Measurements from ENCODE around the gene IL6ST.
A peak's percentile ranks its signal among the peaks of the same experiment; 100 is the strongest.

The IL6ST gene

DNA sequence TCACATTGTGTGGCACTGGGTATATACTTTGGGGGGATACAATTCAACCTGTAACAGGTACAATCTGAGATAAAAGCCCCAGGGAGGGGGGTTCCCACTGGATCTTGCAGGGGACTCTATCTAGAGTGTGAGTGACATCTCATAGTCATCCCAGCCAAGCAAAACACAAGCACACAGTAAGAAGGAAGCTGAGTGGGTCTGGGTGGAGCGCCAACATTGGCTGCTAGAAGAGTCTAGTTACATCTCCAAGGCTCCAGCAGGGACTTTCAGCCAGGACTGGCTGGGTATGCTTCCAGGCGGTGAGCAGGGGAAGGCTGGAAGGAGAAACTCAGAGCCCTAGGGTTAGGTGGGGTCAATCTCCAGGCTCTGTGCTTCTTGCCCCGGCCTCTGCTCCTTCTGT is 90.6 kb downstream of the IL6ST start:
- H3K4me3 ChIP-seq (ENCODE audit: control insufficient read depth, low read depth, low read length): no peak overlapping the region
- TF ChIP-seq CTCF (IDR thresholded peaks at IDR 0.05; ENCODE audit: control insufficient read depth, insufficient read depth, low read depth, low read length, missing control alignments): no peak
- DNase-seq (ENCODE audit: low read depth): no peak

GRCh38 chr5:55903121-55903701 is 91.6 kb downstream of the IL6ST start:
- no peak overlapping the region for H3K4me3 ChIP-seq (ENCODE audit: control insufficient read depth, low read depth, low read length)
- no peak for TF ChIP-seq CTCF (IDR thresholded peaks at IDR 0.05; ENCODE audit: control insufficient read depth, insufficient read depth, low read depth, low read length, missing control alignments)
- no peak for DNase-seq (ENCODE audit: low read depth)

DNA sequence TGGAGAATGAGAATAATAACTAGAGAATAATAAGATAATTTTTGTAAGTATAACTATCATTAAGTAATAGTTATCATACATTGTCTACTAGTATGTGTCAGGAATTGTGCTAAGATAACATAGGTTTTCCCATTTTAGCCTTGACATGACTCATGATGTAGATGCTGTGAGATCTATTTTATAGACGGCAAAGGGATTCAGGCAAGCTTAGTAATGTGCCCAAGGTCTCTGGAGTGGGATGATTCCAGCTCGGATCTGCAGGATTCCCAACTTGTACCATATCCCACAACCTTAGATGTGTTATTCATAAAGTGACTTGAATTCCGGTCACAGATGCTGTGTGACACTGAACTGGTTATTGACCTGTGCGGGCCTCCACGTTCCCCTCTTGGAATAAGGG is 92.1 kb downstream of the IL6ST start:
- H3K4me3 ChIP-seq (ENCODE audit: control insufficient read depth, low read depth, low read length): no peak overlapping the region
- DNase-seq (ENCODE audit: low read depth): no peak

DNA sequence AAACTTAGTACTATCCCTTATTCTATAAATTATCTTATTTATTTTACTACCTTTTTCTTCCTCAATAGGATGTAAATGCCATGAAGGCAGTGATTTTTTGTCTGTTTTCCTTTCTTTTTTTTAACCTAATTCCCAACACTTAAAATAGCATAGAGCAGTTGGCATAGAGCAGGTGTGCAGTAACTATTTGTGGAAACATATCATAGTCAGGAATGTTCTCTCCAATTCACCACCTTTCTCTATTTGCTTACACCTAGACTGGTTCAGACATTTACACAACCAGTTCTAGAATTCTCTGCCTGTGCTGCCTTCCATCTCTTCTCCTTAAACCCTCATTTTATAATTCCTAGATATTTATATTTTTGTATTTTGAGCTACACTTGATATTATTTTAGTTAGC is 94.0 kb downstream of the IL6ST start:
- H3K4me3 ChIP-seq (ENCODE audit: control insufficient read depth, low read depth, low read length): no peak overlapping the region

More for the DNA sequence above, 92.1 kb downstream of the IL6ST start:
- no peak for TF ChIP-seq CTCF (IDR thresholded peaks at IDR 0.05; ENCODE audit: control insufficient read depth, insufficient read depth, low read depth, low read length, missing control alignments)

DNA sequence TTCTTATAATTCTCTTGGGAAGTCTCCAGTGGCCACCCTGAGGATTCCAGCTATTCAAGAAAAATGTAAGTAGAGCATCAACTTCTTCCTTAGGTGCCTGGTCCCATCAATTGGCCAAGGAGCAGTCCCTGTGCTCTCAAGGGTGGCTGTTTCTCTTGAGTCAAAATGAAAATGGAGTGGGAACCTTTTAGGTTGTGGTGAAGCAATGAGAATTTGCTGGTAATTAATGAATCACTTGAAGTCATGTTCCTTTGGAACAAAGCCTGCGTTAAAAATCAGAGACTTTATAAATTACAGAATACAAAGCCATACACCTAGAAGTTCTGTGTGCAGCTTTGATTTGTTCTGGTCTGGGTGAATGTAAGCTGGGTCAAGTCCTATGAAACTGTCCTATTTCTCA is 94.7 kb downstream of the IL6ST start:
- TF ChIP-seq CTCF (IDR thresholded peaks at IDR 0.05; ENCODE audit: control insufficient read depth, insufficient read depth, low read depth, low read length, missing control alignments): no peak
- DNase-seq (ENCODE audit: low read depth): no peak
- no peak overlapping the region for H3K4me3 ChIP-seq (ENCODE audit: control insufficient read depth, low read depth, low read length)

More for the DNA sequence above, 94.0 kb downstream of the IL6ST start:
- TF ChIP-seq CTCF (IDR thresholded peaks at IDR 0.05; ENCODE audit: control insufficient read depth, insufficient read depth, low read depth, low read length, missing control alignments): no peak
- DNase-seq (ENCODE audit: low read depth): no peak

- H3K4me3 ChIP-seq (ENCODE audit: control insufficient read depth, low read depth, low read length): no peak overlapping the region
- TF ChIP-seq CTCF (IDR thresholded peaks at IDR 0.05; ENCODE audit: control insufficient read depth, insufficient read depth, low read depth, low read length, missing control alignments): no peak
- DNase-seq (ENCODE audit: low read depth): no peak
Measured at GRCh38 chr5:55899344-55899743, 95.4 kb downstream of the IL6ST start.

DNA sequence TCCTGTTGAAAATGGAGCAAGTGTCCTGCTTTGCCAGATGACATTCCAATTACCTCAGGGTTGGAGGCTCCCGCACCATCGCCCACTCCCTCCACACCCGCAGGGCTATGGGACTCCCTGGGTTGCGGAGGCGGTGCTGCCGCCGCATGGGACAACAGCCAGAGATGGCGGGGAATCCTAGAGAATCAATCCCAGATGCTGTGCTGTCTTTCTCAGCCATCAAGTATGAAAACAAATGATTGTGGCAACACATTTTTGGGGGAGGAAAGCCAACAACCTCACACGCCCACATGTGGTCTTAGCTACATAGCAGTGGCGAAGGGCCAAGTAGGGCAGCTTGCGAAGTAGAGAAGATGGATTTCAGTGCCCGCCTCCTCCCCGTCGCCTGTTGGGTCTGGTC is 96.9 kb downstream of the IL6ST start:
- H3K4me3 ChIP-seq (ENCODE audit: control insufficient read depth, low read depth, low read length): peak overlapping the region; percentile 16
- peak; percentile 94 for DNase-seq (ENCODE audit: low read depth)
- TF ChIP-seq CTCF (IDR thresholded peaks at IDR 0.05; ENCODE audit: control insufficient read depth, insufficient read depth, low read depth, low read length, missing control alignments): no peak

All from AG09309 (cell line).